ENCODE measurements around the gene NOD2. TPM values are rescaled to one million over a fixed set of nuclear protein-coding genes. Genes with fewer than 3 reads are reported as not detected.

Gene NOD2
- total and polyA plus RNA-seq, 2 of the 13 experiments (the other 11 are each of a cell fraction or from before 2014, with no cell fraction given), result 0.27 to 0.81 TPM

- no peak for TF ChIP-seq NFYB (CRISPR knock-in tag; IDR thresholded peaks at IDR 0.05)
- no peak for TF ChIP-seq ZNF510 (CRISPR knock-in tag; IDR thresholded peaks at IDR 0.05; ENCODE audit: low read depth)
- no peak for TF ChIP-seq ATF6 (CRISPR knock-in tag; conservative IDR thresholded peaks at IDR 0.05)
- TF ChIP-seq RFXANK (CRISPR knock-in tag; IDR thresholded peaks at IDR 0.05), result no peak
- TF ChIP-seq ZNF432 (CRISPR knock-in tag; IDR thresholded peaks at IDR 0.05; ENCODE audit: borderline replicate concordance), result no peak
- TF ChIP-seq GABPB1 (CRISPR knock-in tag; IDR thresholded peaks at IDR 0.05), result peak; percentile 43; the same call in 1 of the 2 replicates
- no peak for TF ChIP-seq ZKSCAN1 (IDR thresholded peaks at IDR 0.05; ENCODE audit: low read length)
- TF ChIP-seq ZNF740 (CRISPR knock-in tag; IDR thresholded peaks at IDR 0.05), result no peak
- TF ChIP-seq ZNF768 (CRISPR knock-in tag; IDR thresholded peaks at IDR 0.05), result peak; percentile 40; the same call in 1 of the 2 replicates
- TF ChIP-seq FOXK2 (IDR thresholded peaks at IDR 0.05), result no peak
- TF ChIP-seq ZMYM3 (CRISPR knock-in tag; IDR thresholded peaks at IDR 0.05), result no peak
- TF ChIP-seq SAP130 (CRISPR knock-in tag; IDR thresholded peaks at IDR 0.05; ENCODE audit: low read depth), result 0 out of 2 replicates have a peak, but pooled peaks have one; percentile 19
- TF ChIP-seq KLF16 (CRISPR knock-in tag; IDR thresholded peaks at IDR 0.05), result peak in 1 of 2 experiments; percentile 65; a peak in 2 of 4 replicates
- TF ChIP-seq ZNF333 (CRISPR knock-in tag; IDR thresholded peaks at IDR 0.05; ENCODE audit: borderline replicate concordance), result 0 out of 2 replicates have a peak, but pooled peaks have one; percentile 53
- no peak for TF ChIP-seq ZNF580 (CRISPR knock-in tag; IDR thresholded peaks at IDR 0.05; ENCODE audit: borderline replicate concordance, low read depth)
- no peak for TF ChIP-seq IRF9 (CRISPR knock-in tag; IDR thresholded peaks at IDR 0.05; ENCODE audit: borderline replicate concordance)
- no peak for TF ChIP-seq ZNF343 (CRISPR knock-in tag; IDR thresholded peaks at IDR 0.05)
- 0 out of 2 replicates have a peak, but pooled peaks have one; percentile 25 for TF ChIP-seq NR0B2 (CRISPR knock-in tag; IDR thresholded peaks at IDR 0.05)
- TF ChIP-seq RARG (CRISPR knock-in tag; IDR thresholded peaks at IDR 0.05; ENCODE audit: low read depth), result no peak
- peak; percentile 62; the same call in 1 of the 2 replicates for TF ChIP-seq TP53 (CRISPR knock-in tag; conservative IDR thresholded peaks at IDR 0.05)
- TF ChIP-seq BRD4 (CRISPR knock-in tag; IDR thresholded peaks at IDR 0.05), result 0 out of 2 replicates have a peak, but pooled peaks have one; percentile 45
- TF ChIP-seq ARNT2 (CRISPR knock-in tag; IDR thresholded peaks at IDR 0.05; ENCODE audit: low read depth), result peak; percentile 64; the same call in 1 of the 2 replicates
- TF ChIP-seq STAG1 (CRISPR knock-in tag; IDR thresholded peaks at IDR 0.05), result no peak
- TF ChIP-seq ZNF367 (CRISPR knock-in tag; IDR thresholded peaks at IDR 0.05; ENCODE audit: borderline replicate concordance), result 0 out of 2 replicates have a peak, but pooled peaks have one; percentile 25
- no peak for TF ChIP-seq ZNF639 (CRISPR knock-in tag; conservative IDR thresholded peaks at IDR 0.05)
These were observed 6.1 kb downstream of the NOD2 start (continued) for GRCh38 chr16:50699326-50700159.

Measured in HepG2 (cell line).